Stimulated activated CD4-positive, alpha-beta T cell treated with anti-CD3 and anti-CD28 coated beads, TNF-alpha, amount 100 ng/mL, for 1 hour (primary cell): ENCODE results near the gene ZBP1.
"Not testable (repeated sequence)": the region's sequence is repeated elsewhere in the genome, so short reads cannot be mapped to it uniquely, and the experiment has no call there.

Experiments used
- DNase-seq, 3 donors: peaks; one replicate each; pipeline ENCODE4 v3.0.0-alpha.2; 2020; ENCODE audit warnings: low read depth in 3 of 3, low spot score in 1 of 3

Gene ZBP1

DNA sequence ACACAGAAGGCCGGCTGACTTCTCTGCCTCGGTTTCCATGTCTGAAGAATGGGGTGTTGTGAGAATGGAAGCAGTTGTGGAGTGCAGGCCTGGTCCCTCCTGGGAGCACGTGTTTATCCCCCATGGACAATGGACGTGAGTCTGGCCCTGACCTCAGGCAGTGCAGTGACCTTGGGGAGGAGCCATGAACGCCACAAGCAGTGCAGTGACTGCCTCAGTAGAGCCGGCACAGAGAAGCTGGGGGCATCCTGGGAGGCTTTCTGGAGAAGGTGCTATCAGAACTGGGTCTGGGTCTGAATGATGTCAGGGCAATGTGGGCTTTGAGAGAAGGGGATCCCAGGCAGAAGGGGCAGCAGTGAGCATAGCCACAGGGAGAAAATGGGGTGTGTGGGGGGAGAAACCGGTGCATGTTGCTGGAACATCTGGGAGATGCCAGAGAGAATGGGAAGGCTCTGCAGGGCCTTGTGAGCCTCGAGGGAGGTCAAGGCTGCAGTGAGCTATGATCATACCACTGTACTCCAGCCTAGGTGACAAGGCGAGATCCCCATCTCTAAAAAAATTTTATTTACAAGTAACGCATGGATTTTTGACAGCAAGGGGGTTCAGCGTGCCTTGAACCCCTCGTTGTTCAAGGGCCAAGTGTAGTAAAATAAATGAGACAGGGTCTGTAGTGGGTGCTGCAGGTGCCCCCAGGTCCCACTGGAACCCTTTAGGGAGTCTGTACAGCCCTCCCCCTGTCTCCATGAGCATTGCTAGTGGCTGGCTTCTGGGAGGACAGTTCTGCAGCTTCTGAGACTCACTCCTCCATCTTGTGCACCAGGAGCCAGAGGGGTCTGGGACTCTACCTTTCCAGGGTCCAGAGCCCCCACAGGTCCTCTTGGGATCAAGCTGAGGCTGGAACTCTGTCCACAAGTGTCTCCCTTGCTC lies 27.0 kb upstream of the ZBP1 start:
- DNase-seq = no peak

DNA sequence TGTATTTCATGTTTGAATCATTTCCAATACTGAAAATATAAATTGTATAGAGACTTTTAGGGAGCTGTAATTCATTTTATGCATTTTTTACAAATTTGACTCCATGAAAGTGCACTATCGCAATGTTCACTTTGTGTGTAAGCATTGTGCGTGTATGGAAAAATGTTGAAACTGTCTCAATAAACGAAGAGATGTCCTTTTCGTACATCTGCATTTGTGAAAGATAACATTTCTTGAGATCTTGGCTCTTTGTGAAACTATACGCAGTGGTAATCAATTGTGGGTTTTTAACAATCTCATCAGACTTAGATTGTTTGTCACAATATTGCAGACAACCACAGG lies 18.6 kb upstream of the ZBP1 start:
- DNase-seq = no peak

DNA sequence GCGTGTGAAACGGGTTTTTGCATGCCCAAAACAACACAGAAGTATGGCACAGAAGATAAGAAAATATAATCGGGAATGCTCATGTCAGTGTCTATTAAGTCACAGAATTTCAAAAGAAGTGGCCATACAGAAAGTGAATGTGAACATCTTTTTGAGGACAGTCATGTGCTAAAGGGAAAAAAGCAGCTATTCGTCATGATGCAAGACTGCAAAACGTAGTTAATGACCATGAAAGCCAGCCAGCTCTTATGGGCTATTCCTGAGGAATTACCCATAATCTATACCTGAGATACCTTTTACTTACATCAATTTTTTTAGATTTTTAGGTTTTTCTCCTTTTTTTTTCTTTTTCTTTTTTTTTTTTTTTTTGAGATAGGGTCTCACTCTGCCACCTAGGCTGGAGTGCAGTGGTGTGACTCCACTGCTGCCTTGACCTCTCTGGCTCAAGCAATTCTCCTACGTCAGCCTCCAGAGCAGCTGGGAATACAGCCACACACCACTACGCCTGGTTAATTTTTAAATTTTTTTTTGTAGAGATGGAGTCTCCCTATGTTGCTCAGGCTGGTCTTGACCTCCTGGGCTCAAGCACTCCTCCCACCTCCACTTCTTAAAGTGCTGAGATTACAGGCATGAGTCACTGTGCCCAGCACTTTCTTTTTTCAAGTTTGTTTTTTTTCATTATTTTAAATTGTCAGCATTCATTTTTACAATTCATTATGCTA lies 18.1 kb upstream of the ZBP1 start:
- no peak for DNase-seq

DNA sequence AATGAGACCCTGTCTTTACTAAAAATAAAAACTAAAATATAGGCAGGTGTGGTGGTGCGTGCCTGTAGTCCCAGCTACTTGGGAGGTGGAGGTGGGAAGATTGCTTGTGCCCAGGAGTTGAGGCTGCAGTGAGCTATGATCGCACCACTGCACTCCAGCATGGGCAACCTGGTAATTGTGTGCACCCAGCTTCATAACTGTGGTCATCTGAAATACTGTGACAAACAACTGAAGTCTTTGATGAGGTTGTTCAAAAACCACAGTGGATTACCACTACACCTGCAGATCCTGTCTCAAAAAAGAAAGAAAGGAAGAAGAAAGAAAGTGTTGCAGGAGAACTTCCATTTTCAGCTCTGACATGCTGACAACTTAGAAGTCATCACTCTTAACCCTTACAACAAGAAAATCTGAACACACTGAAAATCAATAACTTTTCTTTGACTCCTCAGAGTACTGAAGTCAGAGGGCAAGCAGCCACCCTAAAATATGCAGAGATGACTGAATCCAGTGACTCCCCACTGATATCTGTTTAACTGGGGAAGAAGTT lies 13.8 kb upstream of the ZBP1 start:
- no peak for DNase-seq

DNA sequence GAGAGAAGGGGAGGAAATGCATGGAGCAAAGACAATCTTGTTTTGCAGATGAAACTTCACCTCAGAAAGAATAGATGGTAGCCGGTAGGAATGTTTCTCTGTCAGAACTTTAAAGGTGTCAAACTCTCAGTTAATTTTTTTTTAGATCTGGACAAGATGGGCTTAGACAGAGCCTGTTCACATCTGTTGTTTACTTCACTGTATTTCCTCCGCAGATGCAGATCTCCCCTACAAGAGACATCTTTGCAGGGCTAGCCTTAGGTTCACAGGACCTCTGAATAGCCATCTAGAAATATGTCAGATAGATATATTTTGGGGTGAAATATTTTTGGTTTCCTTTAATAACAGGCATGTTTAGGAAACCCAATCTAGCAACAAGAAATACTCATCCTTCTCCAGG lies 12.1 kb upstream of the ZBP1 start:
- DNase-seq = no peak

DNA sequence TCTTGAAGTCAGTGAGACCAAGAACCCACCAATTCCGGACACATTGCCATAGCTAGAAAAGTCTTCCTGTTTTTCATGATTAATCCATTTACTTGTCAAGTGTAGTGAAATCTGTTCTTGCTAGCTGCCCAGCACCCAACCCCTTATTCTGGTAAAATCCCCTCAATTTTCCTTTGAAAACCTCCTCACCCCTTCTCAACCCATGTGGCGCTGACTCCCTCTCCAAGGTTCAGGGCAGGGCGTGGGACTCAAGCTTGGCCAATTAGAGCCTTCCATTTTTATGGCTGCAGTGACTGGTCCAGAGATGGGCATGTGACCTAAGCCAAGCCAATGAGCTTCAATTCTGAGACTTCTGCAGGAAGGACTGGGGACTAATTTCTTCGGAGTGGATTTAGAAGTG lies 9.8 kb upstream of the ZBP1 start:
- no peak for DNase-seq

DNA sequence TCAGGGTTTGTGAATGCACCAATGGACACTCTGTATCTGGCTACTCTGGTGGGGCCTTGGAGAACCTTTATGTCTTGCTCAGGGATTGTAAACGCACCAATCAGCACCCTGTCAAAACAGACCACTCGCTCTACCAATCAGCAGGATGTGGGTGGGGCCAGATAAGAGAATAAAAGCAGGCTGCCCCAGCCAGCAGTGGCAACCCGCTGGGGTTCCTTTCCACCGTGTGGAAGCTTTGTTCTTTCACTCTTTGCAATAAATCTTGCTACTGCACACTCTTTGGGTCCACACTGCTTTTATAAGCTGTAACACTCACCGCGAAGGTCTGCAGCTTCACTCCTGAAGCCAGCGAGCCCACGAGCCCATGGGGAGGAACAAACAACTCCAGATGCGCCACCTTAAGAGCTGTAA lies 9.3 kb upstream of the ZBP1 start:
- not testable (repeated sequence) for DNase-seq

DNA sequence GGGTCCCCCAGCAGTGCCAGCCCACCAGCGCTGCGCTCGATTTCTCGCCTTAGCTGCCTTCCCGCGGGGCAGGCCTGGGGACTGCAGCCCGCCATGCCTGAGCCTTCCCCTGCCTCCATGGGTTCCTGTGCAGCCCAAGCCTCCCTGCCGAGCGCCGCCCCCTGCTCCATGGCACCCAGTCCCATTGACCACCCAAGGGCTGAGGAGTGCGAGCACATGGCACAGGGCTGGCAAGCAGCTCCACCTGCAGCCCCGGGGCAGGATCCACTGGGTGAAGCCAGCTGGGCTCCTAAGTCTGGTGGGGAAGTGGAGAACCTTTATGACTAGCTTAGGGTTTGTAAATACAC lies 8.7 kb upstream of the ZBP1 start:
- not testable (repeated sequence) for DNase-seq

DNA sequence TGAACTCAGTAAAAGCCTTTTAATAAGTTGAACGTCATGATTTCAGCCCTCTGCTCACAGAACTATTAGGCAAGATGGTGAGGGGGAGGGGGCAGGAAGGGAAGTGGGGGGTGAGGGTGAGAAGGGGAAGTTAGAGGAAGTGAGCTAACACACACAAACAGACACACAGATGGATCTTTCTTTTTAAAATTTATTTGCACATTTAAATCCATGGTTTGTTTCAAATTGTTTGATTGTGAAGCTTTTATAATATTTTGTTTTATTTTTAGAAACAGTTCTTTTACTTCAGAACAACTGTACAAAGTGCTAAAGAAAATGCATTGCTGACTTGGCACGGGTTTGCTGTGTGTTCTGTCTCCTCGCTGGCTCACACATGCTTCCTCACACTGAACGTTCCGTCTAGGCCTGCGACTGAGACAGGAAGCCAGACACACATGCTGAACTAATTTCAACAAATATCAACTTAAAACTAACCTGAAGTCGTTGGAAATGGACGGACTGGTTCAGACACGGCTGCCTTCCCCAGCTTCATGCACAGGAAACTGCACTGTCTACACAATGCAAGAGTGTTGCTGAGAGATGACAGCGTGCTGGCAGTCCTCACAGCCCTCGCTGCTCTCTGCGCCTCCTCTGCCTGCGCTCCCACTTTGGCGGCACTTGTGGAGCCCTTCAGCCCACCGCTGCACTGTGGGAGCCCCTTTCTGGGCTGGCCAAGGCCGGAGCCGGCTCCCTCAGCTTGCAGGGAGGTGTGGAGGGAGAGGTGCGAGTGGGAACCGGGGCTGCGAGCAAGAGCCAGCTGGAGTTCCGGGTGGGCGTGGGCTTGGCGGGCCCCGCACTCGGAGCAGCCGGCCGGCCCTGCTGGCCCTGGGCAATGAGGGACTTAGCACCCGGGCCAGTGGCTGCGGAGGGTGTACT lies 8.1 kb upstream of the ZBP1 start:
- DNase-seq = peak in 1 of 3 donors; percentile 30

DNA sequence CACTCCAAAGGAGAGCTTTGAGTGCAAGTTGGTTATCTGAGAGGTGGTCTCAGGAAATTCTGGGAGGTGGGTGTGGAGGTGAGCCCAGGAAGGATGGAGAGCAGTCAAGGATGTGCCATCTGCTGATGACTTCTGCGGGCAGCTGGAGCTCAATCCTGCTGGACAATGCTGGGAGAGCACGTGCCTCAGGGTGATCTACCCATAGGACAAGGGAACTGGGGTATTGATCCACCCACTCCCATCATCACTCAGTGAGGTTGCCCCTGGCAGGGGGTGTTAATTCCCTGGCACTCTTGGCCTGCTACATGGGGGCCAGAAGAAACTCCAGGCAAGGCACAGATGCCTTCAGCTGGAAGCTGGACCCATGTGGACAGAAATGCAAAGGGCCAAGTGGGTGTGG lies 7.1 kb upstream of the ZBP1 start:
- no peak for DNase-seq

DNA sequence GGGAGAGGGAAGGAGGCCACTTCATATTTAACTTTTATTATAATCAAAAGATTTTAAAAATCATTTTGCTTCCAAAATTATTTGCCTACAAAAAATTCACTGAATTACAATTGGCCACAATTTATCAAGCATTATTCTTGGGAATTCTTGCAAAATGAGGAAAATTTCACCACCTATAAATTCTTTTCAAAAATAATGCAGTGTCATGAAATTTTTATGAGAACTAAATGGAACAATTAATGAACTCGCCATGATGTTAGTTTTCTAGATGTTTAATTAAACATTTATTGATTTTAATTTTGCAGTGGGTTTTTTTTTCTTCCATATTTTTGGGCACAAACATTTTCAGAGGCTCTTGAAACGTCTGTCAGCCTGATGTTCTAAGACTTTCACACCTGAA lies 5.8 kb upstream of the ZBP1 start:
- DNase-seq = no peak

DNA sequence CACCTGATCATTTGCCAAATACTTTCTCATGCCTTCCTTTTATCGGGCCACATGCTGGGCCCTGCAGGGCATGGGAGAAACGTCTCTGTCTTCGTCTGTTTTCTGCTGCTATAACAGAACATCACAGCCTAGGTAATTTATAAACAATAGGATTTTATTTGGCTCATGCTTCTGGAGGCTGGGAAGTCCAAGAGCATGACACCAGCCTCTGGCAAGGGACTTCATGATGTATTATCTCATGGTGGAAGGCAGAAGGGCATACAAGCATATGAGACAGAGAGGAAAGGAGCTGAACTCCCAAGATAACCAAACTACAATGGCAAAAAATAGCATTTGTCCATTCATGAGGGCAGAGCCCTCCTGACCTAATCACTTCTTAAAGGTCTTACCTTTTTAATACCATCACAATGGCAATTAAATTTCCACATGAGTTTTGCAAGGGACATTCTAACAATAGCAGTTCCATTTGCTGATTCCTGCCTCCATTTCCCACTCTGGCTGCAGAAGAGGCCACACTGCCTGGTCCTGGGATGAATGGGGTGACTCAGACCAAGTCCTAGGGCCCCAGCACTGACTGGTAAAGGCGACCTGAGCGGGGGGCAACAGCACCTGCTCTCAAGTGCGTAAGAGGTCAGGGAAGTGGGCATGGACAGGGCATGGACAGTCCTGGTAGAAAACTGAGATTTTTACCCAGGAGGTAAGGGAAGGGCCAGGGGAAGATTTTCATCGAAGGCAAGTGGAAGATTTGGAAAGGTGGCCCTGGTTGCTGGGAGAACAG lies 5.1 kb upstream of the ZBP1 start:
- no peak for DNase-seq

DNA sequence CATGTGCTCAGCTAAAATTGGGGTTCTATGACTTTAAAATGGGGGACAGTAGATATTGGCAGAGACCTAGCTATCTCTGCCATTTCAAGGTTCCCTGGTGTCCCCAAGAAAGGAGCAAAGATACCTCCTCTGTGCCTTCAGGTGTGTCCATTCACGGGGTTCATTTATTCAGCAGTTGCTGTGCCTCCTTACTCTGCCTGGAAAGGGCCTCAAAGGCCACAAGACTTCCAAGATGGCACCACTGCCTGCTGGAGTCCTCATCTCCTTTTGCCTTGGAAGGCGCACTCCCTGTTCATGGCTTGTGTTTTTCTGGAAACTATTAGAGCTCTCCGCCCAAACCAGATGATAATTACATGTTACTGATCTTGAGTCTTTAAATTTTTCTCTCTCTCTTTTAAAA lies 3.9 kb upstream of the ZBP1 start:
- no peak for DNase-seq

DNA sequence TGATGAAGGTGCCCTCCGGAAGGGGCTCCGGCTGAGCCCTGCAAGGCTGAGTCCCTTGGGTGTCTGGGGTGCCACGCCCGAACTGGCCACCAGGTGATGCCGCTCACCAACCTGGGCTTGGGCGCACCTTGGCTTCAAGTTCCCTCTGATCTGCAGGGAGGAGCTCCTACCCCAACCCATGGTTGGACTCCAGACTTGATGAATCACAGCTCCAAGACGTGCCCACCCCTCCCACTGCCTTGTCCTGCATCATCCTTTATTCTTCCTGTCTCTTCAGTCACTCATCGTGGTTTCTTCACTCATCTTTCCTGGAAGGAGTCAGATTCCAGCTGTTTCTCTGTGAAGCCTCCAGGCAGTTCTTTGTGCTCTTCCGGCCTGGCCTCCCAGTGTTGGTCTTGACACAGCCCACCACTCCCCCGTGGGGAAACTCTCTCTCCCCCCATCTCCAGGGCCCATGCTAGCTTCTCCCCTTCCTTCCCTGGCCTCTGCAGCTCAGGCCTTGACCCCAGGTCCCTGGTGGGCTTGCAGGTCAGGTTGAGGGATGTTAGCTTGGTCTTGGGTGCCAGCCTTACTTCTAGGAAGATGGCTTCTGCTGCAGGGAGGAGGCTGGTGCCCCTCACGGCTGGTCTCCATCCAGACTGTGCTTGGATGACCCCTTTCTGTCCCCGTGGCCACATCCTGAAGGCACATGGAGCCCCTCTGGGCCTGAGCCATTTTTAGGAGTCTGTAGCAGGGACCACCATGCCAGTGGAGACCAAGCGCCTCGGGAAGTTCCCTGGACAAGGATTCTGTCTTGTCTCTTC lies 2.6 kb upstream of the ZBP1 start:
- peak; percentile 31 to 54 (median 50) for DNase-seq

DNA sequence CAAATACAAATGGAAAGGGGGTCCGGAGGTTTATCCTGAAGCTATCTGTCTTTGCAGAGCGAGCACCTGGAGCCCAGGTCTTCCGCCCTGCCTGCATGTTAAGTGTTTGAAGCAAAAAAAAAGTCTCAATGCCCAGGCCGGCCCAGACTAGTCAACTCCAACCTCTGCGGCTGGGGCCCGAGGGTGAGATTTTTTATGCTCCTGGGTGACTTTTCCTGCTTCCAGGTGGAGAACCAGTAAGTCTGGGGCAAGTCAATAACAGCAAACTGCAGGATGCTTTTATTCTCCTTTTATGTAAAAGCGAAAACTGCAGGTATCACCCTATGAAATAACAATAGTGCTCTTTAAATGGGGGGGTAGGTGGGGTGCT lies 2.0 kb upstream of the ZBP1 start:
- no peak for DNase-seq

DNA sequence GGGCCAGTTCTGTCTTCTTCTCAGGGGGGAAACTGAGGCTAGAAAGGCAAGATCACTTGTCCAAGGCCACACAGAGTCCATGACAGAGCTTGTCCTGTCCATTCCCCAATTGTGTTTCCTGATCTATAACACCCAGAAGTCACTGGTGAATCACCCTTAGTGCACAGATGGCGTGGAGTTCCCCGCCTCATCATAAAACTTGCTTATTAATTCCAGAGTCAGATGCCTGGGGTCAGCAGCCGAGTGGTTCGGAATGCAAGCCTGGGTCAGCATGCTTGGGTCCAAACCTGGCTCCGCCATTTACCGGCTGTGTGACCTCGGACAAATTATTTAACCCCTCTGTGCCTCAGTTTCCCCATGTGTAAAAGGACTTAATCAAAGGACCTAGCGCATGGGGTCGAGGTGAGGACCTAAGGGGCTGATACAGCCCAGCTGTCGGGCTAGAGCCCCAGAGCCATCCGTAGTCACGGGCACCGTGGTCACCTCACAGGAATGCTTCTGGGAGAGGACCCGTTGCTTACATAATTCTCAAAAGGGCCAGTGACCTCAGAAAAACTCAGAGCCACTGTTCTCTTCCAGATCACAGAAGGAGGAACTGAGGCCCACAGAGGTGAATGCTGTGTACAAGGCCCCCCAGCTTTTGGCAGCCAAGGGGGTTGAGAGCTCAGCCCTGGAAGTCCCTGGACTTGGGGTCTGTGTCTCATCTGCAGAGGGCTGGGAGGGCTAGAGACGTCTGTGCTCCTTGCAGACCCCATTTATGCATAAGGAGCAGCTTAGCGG lies 1.4 kb upstream of the ZBP1 start:
- DNase-seq = no peak

DNA sequence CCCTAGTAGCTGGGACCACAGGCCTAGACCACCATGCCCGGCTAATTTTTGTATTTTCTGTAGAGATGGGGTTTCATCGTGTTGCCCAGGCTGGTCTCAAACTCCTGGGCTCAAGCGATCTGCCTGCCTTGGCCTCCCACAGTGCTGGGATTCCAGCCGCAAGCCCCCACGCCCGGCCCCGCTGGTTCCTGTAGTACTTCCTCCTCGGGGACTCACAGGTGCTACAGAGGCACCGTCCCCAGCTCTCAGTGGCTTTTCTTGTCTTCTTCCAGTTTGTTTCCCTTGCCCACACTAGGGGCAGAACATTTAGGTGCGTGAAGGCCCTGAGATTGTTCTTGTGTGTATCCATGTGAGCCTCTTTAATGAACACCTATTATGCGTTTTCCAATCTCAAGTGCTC lies 773 bp upstream of the ZBP1 start:
- DNase-seq = no peak

DNA sequence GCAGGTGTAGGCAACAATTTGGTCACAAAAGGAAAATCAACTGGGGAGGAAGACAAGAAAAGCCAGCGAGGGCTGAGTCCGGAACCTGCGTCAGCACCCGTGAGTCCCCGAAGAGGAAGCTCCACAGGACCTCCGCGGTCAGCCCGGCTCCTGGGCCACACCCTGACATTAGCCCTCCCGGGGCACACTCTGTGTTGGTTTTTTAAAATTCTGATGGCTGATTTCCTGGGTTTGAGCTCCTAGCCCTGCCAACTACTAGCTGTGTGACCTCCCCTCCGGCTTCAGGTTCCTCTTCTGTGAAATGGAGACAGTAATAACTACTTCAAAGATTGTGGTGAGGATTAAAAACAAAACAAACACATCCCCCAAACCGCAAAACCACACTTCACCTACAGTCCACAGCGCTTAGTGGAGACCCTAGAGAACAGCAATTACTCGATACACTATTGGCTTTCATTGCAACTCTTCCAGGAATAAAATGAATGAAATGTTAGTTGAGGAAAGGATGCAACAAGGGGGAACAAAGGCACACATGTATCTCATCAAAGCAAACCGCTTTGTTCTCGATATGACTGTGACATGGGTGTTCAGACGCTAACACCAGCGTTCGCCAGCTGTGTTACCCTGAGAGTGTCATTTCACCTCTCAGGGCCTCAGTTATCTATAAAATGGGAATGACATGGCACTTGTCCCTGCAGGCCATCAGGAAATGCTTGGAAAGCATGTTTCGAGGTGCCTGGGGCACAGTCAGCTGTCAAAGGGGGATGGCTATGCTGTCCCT lies 985 bp downstream of the ZBP1 start:
- peak in 1 of 3 donors; percentile 19 for DNase-seq

DNA sequence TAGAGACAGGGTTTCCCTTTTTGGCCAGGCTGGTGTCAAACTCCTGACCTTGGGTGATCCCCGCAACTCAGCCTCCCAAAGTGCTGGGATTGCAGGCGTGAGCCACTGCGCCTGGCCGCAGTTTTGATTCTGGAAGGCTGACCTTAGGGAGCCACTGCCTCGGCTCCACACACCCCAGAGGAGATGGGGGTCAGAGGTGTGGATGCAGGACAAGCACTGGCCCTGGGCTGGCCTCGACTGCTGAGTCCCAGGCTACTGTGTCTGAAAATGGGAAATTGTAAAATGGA lies 1.5 kb downstream of the ZBP1 start:
- no peak for DNase-seq
